GM12878 (cell line): Measurements from ENCODE around the gene FFAR2. TPM values are rescaled to one million over a fixed set of nuclear protein-coding genes. Genes with fewer than 3 reads are reported as not detected.
A peak's percentile ranks its signal among the peaks of the same experiment; 100 is the strongest.

Source experiments
- ATF7 ChIP-seq: fragments of 450-650 bp; IDR thresholded peaks from 2 replicates; pipeline ENCODE4 v1.6.1; 2016; ENCODE audit warnings: low read depth, mild to moderate bottlenecking
- BCL11A ChIP-seq: IDR thresholded peaks from 2 replicates; pipeline ENCODE4 v1.6.1; 2011; ENCODE audit warnings: low read depth, low read length
- BRCA1 ChIP-seq: IDR thresholded peaks from 2 replicates; pipeline ENCODE4 v1.6.1; 2011; ENCODE audit warnings: low read depth, low read length, improper control_type of control experiment
- CHD4 ChIP-seq: fragments of 200-600 bp; sonication (generic); IDR thresholded peaks from 2 replicates; pipeline ENCODE4 v1.6.1; 2016; ENCODE audit warnings: mild to moderate bottlenecking
- DPF2 ChIP-seq: fragments of 450-650 bp; IDR thresholded peaks from 2 replicates; pipeline ENCODE4 v1.6.1; 2017; ENCODE audit warnings: mild to moderate bottlenecking
- GABPA ChIP-seq: IDR thresholded peaks from 2 replicates; pipeline ENCODE4 v1.6.1; 2014; ENCODE audit warnings: antibody characterized with exemption, low read depth, mild to moderate bottlenecking, inconsistent platforms
- GATAD2B ChIP-seq: fragments of 450-650 bp; conservative IDR thresholded peaks from 2 replicates; pipeline ENCODE4 v1.6.1; 2017; ENCODE audit warnings: low read depth, mild to moderate bottlenecking, moderate library complexity
- HCFC1 ChIP-seq: fragments of 150-350 bp; IDR thresholded peaks from 2 replicates; pipeline ENCODE4 v1.6.1; 2014; ENCODE audit warnings: low read length
- IKZF1 ChIP-seq: fragments of 450-650 bp; conservative IDR thresholded peaks from 2 replicates; pipeline ENCODE4 v1.6.1; 2017; ENCODE audit warnings: antibody characterized with exemption, mild to moderate bottlenecking
- JUNB ChIP-seq: IDR thresholded peaks from 2 replicates; pipeline ENCODE4 v1.6.1; 2016; ENCODE audit warnings: antibody characterized with exemption, mild to moderate bottlenecking
- MEF2A ChIP-seq: IDR thresholded peaks from 2 replicates; pipeline ENCODE4 v1.6.1; 2011; ENCODE audit warnings: low read depth, mild to moderate bottlenecking, low read length, moderate library complexity; ENCODE audit not compliant: insufficient read depth
- NR2C2 ChIP-seq: IDR thresholded peaks from 2 replicates; pipeline ENCODE4 v1.6.1; 2011; ENCODE audit warnings: borderline replicate concordance, low read depth; ENCODE audit not compliant: control insufficient read depth, insufficient read length
- POLR2AphosphoS5 ChIP-seq: IDR thresholded peaks from 2 replicates; pipeline ENCODE4 v1.6.1; 2011; ENCODE audit warnings: mild to moderate bottlenecking, low read length, inconsistent platforms
- RBBP5 ChIP-seq: fragments of 200-600 bp; sonication (generic); conservative IDR thresholded peaks from 2 replicates; pipeline ENCODE4 v1.6.1; 2016
- RCOR1 ChIP-seq: conservative IDR thresholded peaks from 2 replicates; pipeline ENCODE4 v1.6.1; 2012; ENCODE audit warnings: low read depth, low read length, improper control_type of control experiment
- SMC3 ChIP-seq: IDR thresholded peaks from 2 replicates; pipeline ENCODE4 v1.6.1; 2011; ENCODE audit warnings: low read length, improper control_type of control experiment, borderline replicate concordance
- SUPT20H ChIP-seq: IDR thresholded peaks from 2 replicates; pipeline ENCODE4 v1.6.1; 2011; ENCODE audit warnings: low read depth, mild to moderate bottlenecking, low read length, moderate library complexity, borderline replicate concordance; ENCODE audit not compliant: control insufficient read depth
- ZNF622 ChIP-seq: fragments of 450-650 bp; IDR thresholded peaks from 2 replicates; pipeline ENCODE4 v1.6.1; 2017; ENCODE audit warnings: mild to moderate bottlenecking, inconsistent platforms
- polyA plus RNA-seq, 11 experiments: library from polyadenylated mRNA; depleted of rRNA in 4 of 11; unstranded in 6 of 11; stranded (reverse) in 5 of 11; fragments of >200 nt; fragmentation: Nextera tagmentation in 4 of 11; fragmentation: Illumina TruSeq in 1 of 11; extraction: Ambion mirVana in 4 of 11; extraction: Trizol in 1 of 11; gene quantifications; 1 replicate in 1 of 11; 2 replicates in 10 of 11; pipeline versions ENCODE4 v1.2.1 to v1.2.3, GENCODE V29; 2011 to 2016; ENCODE audit warnings: inconsistent platforms in 2 of 11, missing spikeins in 2 of 11, low read depth in 1 of 11
- total RNA-seq, 4 experiments: library from RNA; depleted of rRNA in 3 of 4; stranded (reverse); fragments of >200 nt in 3 of 4; fragmentation: Illumina TruSeq in 1 of 4; extraction: Trizol in 1 of 4; gene quantifications; 2 replicates each; pipeline versions ENCODE4 v1.2.1 to v1.2.3, GENCODE V29; 2013 to 2021
- TF ChIP-seq, protein P1 (sequence below): IDR thresholded peaks from 2 replicates; pipeline ENCODE4 v1.6.1; 2011; ENCODE audit warnings: low read depth, mild to moderate bottlenecking, low read length, moderate library complexity, borderline replicate concordance; ENCODE audit errors: extremely low read depth
- TF ChIP-seq, protein P2 (sequence below): fragments of 450-650 bp; formaldehyde crosslinking; IDR thresholded peaks from 2 replicates; pipeline ENCODE4 v1.4.0; 2020; ENCODE audit warnings: mild to moderate bottlenecking, moderate library complexity
- TF ChIP-seq, protein P3 (sequence below): fragments of 450-650 bp; formaldehyde crosslinking; IDR thresholded peaks from 2 replicates; pipeline ENCODE4 v1.5.0; 2022; ENCODE audit warnings: mild to moderate bottlenecking, missing genetic modification characterization
- TF ChIP-seq, protein P4 (sequence below): IDR thresholded peaks from 2 replicates; pipeline ENCODE4 v1.6.1; 2011; ENCODE audit warnings: mild to moderate bottlenecking, low read depth, low read length, moderate library complexity; ENCODE audit not compliant: insufficient replicate concordance
- TF ChIP-seq, protein P5 (sequence below): IDR thresholded peaks from 2 replicates; pipeline ENCODE4 v1.6.1; 2012; ENCODE audit warnings: low read depth, low read length, improper control_type of control experiment

The FFAR2 gene
- total and polyA plus RNA-seq, 10 of the 15 experiments (the other 5 are each of a cell fraction or from before 2014, with no cell fraction given): 0.05 to 4.0 (median 2.1) TPM

DNA sequence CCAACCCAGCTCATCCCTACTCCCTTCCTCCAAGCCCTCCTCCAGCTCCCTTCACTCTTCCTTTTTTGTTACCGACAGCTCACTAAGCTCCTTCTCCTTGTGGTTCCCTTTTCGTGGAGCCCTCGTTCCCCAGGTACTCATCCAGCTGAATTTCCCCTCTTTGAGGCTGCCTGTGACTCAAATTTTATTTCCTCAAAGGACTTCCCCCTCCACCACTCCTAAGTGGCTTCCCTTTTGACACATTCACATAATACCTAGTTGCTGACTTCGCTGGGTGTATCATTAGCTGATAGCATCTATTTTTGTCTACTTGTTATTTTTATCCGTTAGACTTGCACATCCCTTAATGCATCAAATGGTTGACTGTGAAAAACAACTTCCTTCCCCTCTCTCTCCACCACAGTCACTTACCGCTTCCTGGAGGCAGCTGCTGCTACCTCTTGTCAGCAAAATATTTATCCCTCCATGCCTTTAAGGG is 14.5 kb downstream of the FFAR2 start (continued):
- peak; percentile 87; the same call in 1 of the 2 replicates for TF ChIP-seq BCL11A
- TF ChIP-seq, protein P1, sequence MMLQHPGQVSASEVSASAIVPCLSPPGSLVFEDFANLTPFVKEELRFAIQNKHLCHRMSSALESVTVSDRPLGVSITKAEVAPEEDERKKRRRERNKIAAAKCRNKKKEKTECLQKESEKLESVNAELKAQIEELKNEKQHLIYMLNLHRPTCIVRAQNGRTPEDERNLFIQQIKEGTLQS: no peak
- no peak for TF ChIP-seq RBBP5
- TF ChIP-seq CHD4: no peak
- no peak for TF ChIP-seq SUPT20H
- TF ChIP-seq JUNB: peak; percentile 88
- TF ChIP-seq RCOR1: 0 out of 2 replicates have a peak, but pooled peaks have one; percentile 90
- TF ChIP-seq, protein P2, sequence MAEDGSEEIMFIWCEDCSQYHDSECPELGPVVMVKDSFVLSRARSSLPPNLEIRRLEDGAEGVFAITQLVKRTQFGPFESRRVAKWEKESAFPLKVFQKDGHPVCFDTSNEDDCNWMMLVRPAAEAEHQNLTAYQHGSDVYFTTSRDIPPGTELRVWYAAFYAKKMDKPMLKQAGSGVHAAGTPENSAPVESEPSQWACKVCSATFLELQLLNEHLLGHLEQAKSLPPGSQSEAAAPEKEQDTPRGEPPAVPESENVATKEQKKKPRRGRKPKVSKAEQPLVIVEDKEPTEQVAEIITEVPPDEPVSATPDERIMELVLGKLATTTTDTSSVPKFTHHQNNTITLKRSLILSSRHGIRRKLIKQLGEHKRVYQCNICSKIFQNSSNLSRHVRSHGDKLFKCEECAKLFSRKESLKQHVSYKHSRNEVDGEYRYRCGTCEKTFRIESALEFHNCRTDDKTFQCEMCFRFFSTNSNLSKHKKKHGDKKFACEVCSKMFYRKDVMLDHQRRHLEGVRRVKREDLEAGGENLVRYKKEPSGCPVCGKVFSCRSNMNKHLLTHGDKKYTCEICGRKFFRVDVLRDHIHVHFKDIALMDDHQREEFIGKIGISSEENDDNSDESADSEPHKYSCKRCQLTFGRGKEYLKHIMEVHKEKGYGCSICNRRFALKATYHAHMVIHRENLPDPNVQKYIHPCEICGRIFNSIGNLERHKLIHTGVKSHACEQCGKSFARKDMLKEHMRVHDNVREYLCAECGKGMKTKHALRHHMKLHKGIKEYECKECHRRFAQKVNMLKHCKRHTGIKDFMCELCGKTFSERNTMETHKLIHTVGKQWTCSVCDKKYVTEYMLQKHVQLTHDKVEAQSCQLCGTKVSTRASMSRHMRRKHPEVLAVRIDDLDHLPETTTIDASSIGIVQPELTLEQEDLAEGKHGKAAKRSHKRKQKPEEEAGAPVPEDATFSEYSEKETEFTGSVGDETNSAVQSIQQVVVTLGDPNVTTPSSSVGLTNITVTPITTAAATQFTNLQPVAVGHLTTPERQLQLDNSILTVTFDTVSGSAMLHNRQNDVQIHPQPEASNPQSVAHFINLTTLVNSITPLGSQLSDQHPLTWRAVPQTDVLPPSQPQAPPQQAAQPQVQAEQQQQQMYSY (CRISPR knock-in tag): no peak
- peak; percentile 94 for TF ChIP-seq GATAD2B
- peak; percentile 96 for TF ChIP-seq DPF2
- no peak for TF ChIP-seq POLR2AphosphoS5
- peak; percentile 100 for TF ChIP-seq IKZF1
- no peak for TF ChIP-seq ZNF622
- peak; percentile 66; the same call in 1 of the 2 replicates for TF ChIP-seq GABPA
- TF ChIP-seq SMC3: peak; percentile 26; the same call in 1 of the 2 replicates
- no peak for TF ChIP-seq HCFC1
- no peak for TF ChIP-seq BRCA1
- no peak for TF ChIP-seq NR2C2
- peak; percentile 96 for TF ChIP-seq ATF7
- TF ChIP-seq, protein P3, sequence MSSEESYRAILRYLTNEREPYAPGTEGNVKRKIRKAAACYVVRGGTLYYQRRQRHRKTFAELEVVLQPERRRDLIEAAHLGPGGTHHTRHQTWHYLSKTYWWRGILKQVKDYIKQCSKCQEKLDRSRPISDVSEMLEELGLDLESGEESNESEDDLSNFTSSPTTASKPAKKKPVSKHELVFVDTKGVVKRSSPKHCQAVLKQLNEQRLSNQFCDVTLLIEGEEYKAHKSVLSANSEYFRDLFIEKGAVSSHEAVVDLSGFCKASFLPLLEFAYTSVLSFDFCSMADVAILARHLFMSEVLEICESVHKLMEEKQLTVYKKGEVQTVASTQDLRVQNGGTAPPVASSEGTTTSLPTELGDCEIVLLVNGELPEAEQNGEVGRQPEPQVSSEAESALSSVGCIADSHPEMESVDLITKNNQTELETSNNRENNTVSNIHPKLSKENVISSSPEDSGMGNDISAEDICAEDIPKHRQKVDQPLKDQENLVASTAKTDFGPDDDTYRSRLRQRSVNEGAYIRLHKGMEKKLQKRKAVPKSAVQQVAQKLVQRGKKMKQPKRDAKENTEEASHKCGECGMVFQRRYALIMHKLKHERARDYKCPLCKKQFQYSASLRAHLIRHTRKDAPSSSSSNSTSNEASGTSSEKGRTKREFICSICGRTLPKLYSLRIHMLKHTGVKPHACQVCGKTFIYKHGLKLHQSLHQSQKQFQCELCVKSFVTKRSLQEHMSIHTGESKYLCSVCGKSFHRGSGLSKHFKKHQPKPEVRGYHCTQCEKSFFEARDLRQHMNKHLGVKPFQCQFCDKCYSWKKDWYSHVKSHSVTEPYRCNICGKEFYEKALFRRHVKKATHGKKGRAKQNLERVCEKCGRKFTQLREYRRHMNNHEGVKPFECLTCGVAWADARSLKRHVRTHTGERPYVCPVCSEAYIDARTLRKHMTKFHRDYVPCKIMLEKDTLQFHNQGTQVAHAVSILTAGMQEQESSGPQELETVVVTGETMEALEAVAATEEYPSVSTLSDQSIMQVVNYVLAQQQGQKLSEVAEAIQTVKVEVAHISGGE: no peak
- TF ChIP-seq MEF2A: peak; percentile 99
- TF ChIP-seq, protein P4, sequence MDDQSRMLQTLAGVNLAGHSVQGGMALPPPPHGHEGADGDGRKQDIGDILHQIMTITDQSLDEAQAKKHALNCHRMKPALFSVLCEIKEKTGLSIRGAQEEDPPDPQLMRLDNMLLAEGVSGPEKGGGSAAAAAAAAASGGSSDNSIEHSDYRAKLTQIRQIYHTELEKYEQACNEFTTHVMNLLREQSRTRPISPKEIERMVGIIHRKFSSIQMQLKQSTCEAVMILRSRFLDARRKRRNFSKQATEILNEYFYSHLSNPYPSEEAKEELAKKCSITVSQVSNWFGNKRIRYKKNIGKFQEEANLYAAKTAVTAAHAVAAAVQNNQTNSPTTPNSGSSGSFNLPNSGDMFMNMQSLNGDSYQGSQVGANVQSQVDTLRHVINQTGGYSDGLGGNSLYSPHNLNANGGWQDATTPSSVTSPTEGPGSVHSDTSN: no peak
- TF ChIP-seq, protein P5, sequence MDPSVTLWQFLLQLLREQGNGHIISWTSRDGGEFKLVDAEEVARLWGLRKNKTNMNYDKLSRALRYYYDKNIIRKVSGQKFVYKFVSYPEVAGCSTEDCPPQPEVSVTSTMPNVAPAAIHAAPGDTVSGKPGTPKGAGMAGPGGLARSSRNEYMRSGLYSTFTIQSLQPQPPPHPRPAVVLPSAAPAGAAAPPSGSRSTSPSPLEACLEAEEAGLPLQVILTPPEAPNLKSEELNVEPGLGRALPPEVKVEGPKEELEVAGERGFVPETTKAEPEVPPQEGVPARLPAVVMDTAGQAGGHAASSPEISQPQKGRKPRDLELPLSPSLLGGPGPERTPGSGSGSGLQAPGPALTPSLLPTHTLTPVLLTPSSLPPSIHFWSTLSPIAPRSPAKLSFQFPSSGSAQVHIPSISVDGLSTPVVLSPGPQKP: no peak
